T47D (cell line): ENCODE results near the gene DUSP19.

Experiments used
- DNase-seq, 2 experiments: peaks; one replicate each; pipeline versions ENCODE4 v3.0.0 to v3.0.0-alpha.2; 2011 to 2012; ENCODE audit warnings: low read depth in 1 of 2, low spot score in 1 of 2
- JUND ChIP-seq: IDR thresholded peaks from 2 replicates; pipeline ENCODE4 v1.6.1; 2012; ENCODE audit warnings: low read depth
- in situ Hi-C: cut with HindIII; loops from 2 replicates; pipeline ENCODE4 v1.10.0; 2016; ENCODE audit warnings: low sequenced_read_pairs, low pct_unique_long_range_greater_than_20kb

Gene DUSP19

GRCh38 chr2:183079139-183079775 lies 710 bp downstream of the DUSP19 start:
- peak in 1 of 2 experiments; percentile 15 for DNase-seq
- in situ Hi-C loops: no loop called here
- TF ChIP-seq JUND: no peak

GRCh38 chr2:183081911-183082310 lies 3.4 kb downstream of the DUSP19 start:
- DNase-seq: no peak
- in situ Hi-C loops: no loop called here
- no peak for TF ChIP-seq JUND

GRCh38 chr2:183088061-183088460 lies 9.5 kb downstream of the DUSP19 start:
- in situ Hi-C loops: no loop called here
- no peak for TF ChIP-seq JUND
- no peak for DNase-seq

GRCh38 chr2:183089192-183089851 lies 10.8 kb downstream of the DUSP19 start:
- peak in 1 of 2 experiments; percentile 23 for DNase-seq
- in situ Hi-C loops: no loop called here
- TF ChIP-seq JUND: no peak

GRCh38 chr2:183091318-183091953 lies 12.9 kb downstream of the DUSP19 start:
- in situ Hi-C loops: no loop called here
- TF ChIP-seq JUND: no peak
- DNase-seq: no peak

- DNase-seq: no peak
- TF ChIP-seq JUND: no peak
- in situ Hi-C loops: no loop called here
Measured at GRCh38 chr2:183091954-183092345, 13.4 kb downstream of the DUSP19 start.

GRCh38 chr2:183093857-183094657 lies 15.5 kb downstream of the DUSP19 start:
- in situ Hi-C loops: no loop called here
- no peak for DNase-seq
- no peak for TF ChIP-seq JUND

GRCh38 chr2:183105402-183106134 lies 27.0 kb downstream of the DUSP19 start:
- TF ChIP-seq JUND: no peak
- in situ Hi-C loops: no loop called here
- DNase-seq: no peak

GRCh38 chr2:183112577-183112976 lies 34.0 kb downstream of the DUSP19 start:
- in situ Hi-C loops: no loop called here
- no peak for TF ChIP-seq JUND

GRCh38 chr2:183113630-183114029 lies 35.1 kb downstream of the DUSP19 start:
- in situ Hi-C loops: no loop called here
- no peak for TF ChIP-seq JUND
- no peak for DNase-seq

More at GRCh38 chr2:183112577-183112976, 34.0 kb downstream of the DUSP19 start:
- no peak for DNase-seq

GRCh38 chr2:183117226-183117625 lies 38.7 kb downstream of the DUSP19 start:
- in situ Hi-C loops: no loop called here
- no peak for TF ChIP-seq JUND
- no peak for DNase-seq
